ENCODE measurements around the gene PPP1R14C.

The PPP1R14C gene

GRCh38 chr6:150230832-150231524 lies 88.1 kb downstream of the PPP1R14C start:
- Histone ChIP-seq H3K27me3 (ENCODE audit: insufficient read depth, insufficient read length) (no peaks in the 10 kb centered on the region), H3K9me3 (ENCODE audit: insufficient read depth, low read length) (peaks cover 12% of the 10 kb centered on the region; the same call in 1 of the 2 replicates), H3K9ac (ENCODE audit: insufficient read length, low read depth) (no peak overlapping the region), H3K4me3 (ENCODE audit: insufficient read length, low read depth) (no peak overlapping the region), H3K36me3 (ENCODE audit: insufficient read depth, insufficient read length, low read length) (no peaks in the 10 kb centered on the region), H3K4me1 (ENCODE audit: insufficient read depth, insufficient read length) (no peaks in the 10 kb centered on the region)
- no peak for DNase-seq (ENCODE audit: low read depth, low spot score)
- TF ChIP-seq YY1 (IDR thresholded peaks at IDR 0.05; ENCODE audit: insufficient read depth, insufficient read length): no peak
- no peak for TF ChIP-seq SUZ12 (IDR thresholded peaks at IDR 0.05; ENCODE audit: extremely low read depth, insufficient read depth, insufficient read length)
- TF ChIP-seq ZNF274 (IDR thresholded peaks at IDR 0.05; ENCODE audit: low read depth, low read length): no peak

GRCh38 chr6:150231525-150231850 lies 88.6 kb downstream of the PPP1R14C start:
- H3K27me3 ChIP-seq (ENCODE audit: insufficient read depth, insufficient read length): no peaks in the 10 kb centered on the region
- no peak overlapping the region for H3K9ac ChIP-seq (ENCODE audit: insufficient read length, low read depth)
- no peaks in the 10 kb centered on the region for H3K36me3 ChIP-seq (ENCODE audit: insufficient read depth, insufficient read length, low read length)
- no peak overlapping the region for H3K4me3 ChIP-seq (ENCODE audit: insufficient read length, low read depth)
- no peak for TF ChIP-seq YY1 (IDR thresholded peaks at IDR 0.05; ENCODE audit: insufficient read depth, insufficient read length)
- no peak for TF ChIP-seq SUZ12 (IDR thresholded peaks at IDR 0.05; ENCODE audit: extremely low read depth, insufficient read depth, insufficient read length)
- TF ChIP-seq ZNF274 (IDR thresholded peaks at IDR 0.05; ENCODE audit: low read depth, low read length): no peak
- no peak for DNase-seq (ENCODE audit: low read depth, low spot score)
- no peaks in the 10 kb centered on the region for H3K4me1 ChIP-seq (ENCODE audit: insufficient read depth, insufficient read length)
- peaks cover 12% of the 10 kb centered on the region; the same call in 1 of the 2 replicates for H3K9me3 ChIP-seq (ENCODE audit: insufficient read depth, low read length)

GRCh38 chr6:150233843-150234269 lies 91.0 kb downstream of the PPP1R14C start:
- no peak for DNase-seq (ENCODE audit: low read depth, low spot score)
- Histone ChIP-seq H3K27me3 (ENCODE audit: insufficient read depth, insufficient read length) (no peaks in the 10 kb centered on the region), H3K9ac (ENCODE audit: insufficient read length, low read depth) (no peak overlapping the region), H3K9me3 (ENCODE audit: insufficient read depth, low read length) (peaks cover 12% of the 10 kb centered on the region; the same call in 1 of the 2 replicates), H3K4me3 (ENCODE audit: insufficient read length, low read depth) (no peak overlapping the region), H3K4me1 (ENCODE audit: insufficient read depth, insufficient read length) (no peaks in the 10 kb centered on the region), H3K36me3 (ENCODE audit: insufficient read depth, insufficient read length, low read length) (no peaks in the 10 kb centered on the region)
- TF ChIP-seq SUZ12 (IDR thresholded peaks at IDR 0.05; ENCODE audit: extremely low read depth, insufficient read depth, insufficient read length): no peak
- no peak for TF ChIP-seq ZNF274 (IDR thresholded peaks at IDR 0.05; ENCODE audit: low read depth, low read length)
- no peak for TF ChIP-seq YY1 (IDR thresholded peaks at IDR 0.05; ENCODE audit: insufficient read depth, insufficient read length)

- Histone ChIP-seq H3K4me3 (ENCODE audit: insufficient read length, low read depth) (no peak overlapping the region), H3K36me3 (ENCODE audit: insufficient read depth, insufficient read length, low read length) (no peaks in the 10 kb centered on the region), H3K4me1 (ENCODE audit: insufficient read depth, insufficient read length) (no peaks in the 10 kb centered on the region), H3K9me3 (ENCODE audit: insufficient read depth, low read length) (peaks cover 12% of the 10 kb centered on the region; the same call in 1 of the 2 replicates), H3K27me3 (ENCODE audit: insufficient read depth, insufficient read length) (no peaks in the 10 kb centered on the region), H3K9ac (ENCODE audit: insufficient read length, low read depth) (no peak overlapping the region)
- DNase-seq (ENCODE audit: low read depth, low spot score): no peak
- TF ChIP-seq ZNF274 (IDR thresholded peaks at IDR 0.05; ENCODE audit: low read depth, low read length) (no peak), YY1 (IDR thresholded peaks at IDR 0.05; ENCODE audit: insufficient read depth, insufficient read length) (no peak), SUZ12 (IDR thresholded peaks at IDR 0.05; ENCODE audit: extremely low read depth, insufficient read depth, insufficient read length) (no peak)
Observed at GRCh38 chr6:150235218-150235617, 92.4 kb downstream of the PPP1R14C start.

- Histone ChIP-seq H3K4me1 (ENCODE audit: insufficient read depth, insufficient read length) (no peaks in the 10 kb centered on the region), H3K9ac (ENCODE audit: insufficient read length, low read depth) (no peak overlapping the region), H3K36me3 (ENCODE audit: insufficient read depth, insufficient read length, low read length) (no peaks in the 10 kb centered on the region), H3K4me3 (ENCODE audit: insufficient read length, low read depth) (no peak overlapping the region), H3K27me3 (ENCODE audit: insufficient read depth, insufficient read length) (no peaks in the 10 kb centered on the region), H3K9me3 (ENCODE audit: insufficient read depth, low read length) (peaks cover 12% of the 10 kb centered on the region; the same call in 1 of the 2 replicates)
- no peak for DNase-seq (ENCODE audit: low read depth, low spot score)
- no peak for TF ChIP-seq ZNF274 (IDR thresholded peaks at IDR 0.05; ENCODE audit: low read depth, low read length)
- TF ChIP-seq YY1 (IDR thresholded peaks at IDR 0.05; ENCODE audit: insufficient read depth, insufficient read length): no peak
- no peak for TF ChIP-seq SUZ12 (IDR thresholded peaks at IDR 0.05; ENCODE audit: extremely low read depth, insufficient read depth, insufficient read length)
Observed at GRCh38 chr6:150236114-150236513, 93.3 kb downstream of the PPP1R14C start.

- H3K9me3 ChIP-seq (ENCODE audit: insufficient read depth, low read length): peaks cover 12% of the 10 kb centered on the region; the same call in 1 of the 2 replicates
Observed at GRCh38 chr6:150236544-150236943, 93.7 kb downstream of the PPP1R14C start.

GRCh38 chr6:150237626-150238025 lies 94.8 kb downstream of the PPP1R14C start:
- no peaks in the 10 kb centered on the region for H3K36me3 ChIP-seq (ENCODE audit: insufficient read depth, insufficient read length, low read length)
- no peak for DNase-seq (ENCODE audit: low read depth, low spot score)
- TF ChIP-seq SUZ12 (IDR thresholded peaks at IDR 0.05; ENCODE audit: extremely low read depth, insufficient read depth, insufficient read length) (no peak), YY1 (IDR thresholded peaks at IDR 0.05; ENCODE audit: insufficient read depth, insufficient read length) (no peak), ZNF274 (IDR thresholded peaks at IDR 0.05; ENCODE audit: low read depth, low read length) (no peak)
- no peaks in the 10 kb centered on the region for H3K27me3 ChIP-seq (ENCODE audit: insufficient read depth, insufficient read length)
- H3K9ac ChIP-seq (ENCODE audit: insufficient read length, low read depth): no peak overlapping the region
- H3K4me3 ChIP-seq (ENCODE audit: insufficient read length, low read depth): no peak overlapping the region
- H3K4me1 ChIP-seq (ENCODE audit: insufficient read depth, insufficient read length): no peaks in the 10 kb centered on the region
- H3K9me3 ChIP-seq (ENCODE audit: insufficient read depth, low read length): peaks cover 5% of the 10 kb centered on the region; the same call in 1 of the 2 replicates

More at GRCh38 chr6:150236544-150236943, 93.7 kb downstream of the PPP1R14C start:
- no peak for DNase-seq (ENCODE audit: low read depth, low spot score)
- Histone ChIP-seq H3K27me3 (ENCODE audit: insufficient read depth, insufficient read length) (no peaks in the 10 kb centered on the region), H3K36me3 (ENCODE audit: insufficient read depth, insufficient read length, low read length) (no peaks in the 10 kb centered on the region), H3K9ac (ENCODE audit: insufficient read length, low read depth) (no peak overlapping the region), H3K4me3 (ENCODE audit: insufficient read length, low read depth) (no peak overlapping the region), H3K4me1 (ENCODE audit: insufficient read depth, insufficient read length) (no peaks in the 10 kb centered on the region)
- no peak for TF ChIP-seq SUZ12 (IDR thresholded peaks at IDR 0.05; ENCODE audit: extremely low read depth, insufficient read depth, insufficient read length)
- no peak for TF ChIP-seq YY1 (IDR thresholded peaks at IDR 0.05; ENCODE audit: insufficient read depth, insufficient read length)
- no peak for TF ChIP-seq ZNF274 (IDR thresholded peaks at IDR 0.05; ENCODE audit: low read depth, low read length)
